DND-41 (cell line): ENCODE results near the gene POLR3A.

Experiments used
- ATAC-seq: fragments of 200-7000 bp; cut with Tn5 transposase; 3 replicates; pipeline ENCODE4 v1.9.1; 2021; ENCODE audit warnings: low read depth; ENCODE audit not compliant: insufficient read depth
- DNase-seq: peaks from one replicate; pipeline ENCODE4 v3.0.0-alpha.2; 2020
- H2AFZ ChIP-seq: 2 replicates; pipeline ENCODE4 v1.6.0; 2012; ENCODE audit warnings: low read depth, low read length
- H3K27ac ChIP-seq: 2 replicates; pipeline ENCODE4 v1.5.1; 2012; ENCODE audit warnings: low read length, inconsistent platforms
- H3K27me3 ChIP-seq: fragments of 200-600 bp; sonication (generic); 2 replicates; pipeline ENCODE4 v1.6.0; 2012; ENCODE audit warnings: low read length, mild to moderate bottlenecking, inconsistent platforms; ENCODE audit not compliant: insufficient read depth, poor library complexity
- H3K36me3 ChIP-seq: 2 replicates; pipeline ENCODE4 v1.5.1; 2012; ENCODE audit warnings: low read length, inconsistent platforms; ENCODE audit not compliant: insufficient read depth
- H3K4me1 ChIP-seq: 2 replicates; pipeline ENCODE4 v1.5.1; 2012; ENCODE audit warnings: mild to moderate bottlenecking, low read length; ENCODE audit not compliant: insufficient read depth
- H3K4me2 ChIP-seq: 2 replicates; pipeline ENCODE4 v1.6.0; 2012; ENCODE audit warnings: mild to moderate bottlenecking, moderate library complexity, low read length, inconsistent platforms; ENCODE audit not compliant: insufficient read depth
- H3K4me3 ChIP-seq, 2 experiments: fragments of 200-600 bp in 1 of 2; shearing (Covaris generic) in 1 of 2; 2 replicates each; pipeline ENCODE4 v1.5.1; 2012 to 2016; ENCODE audit warnings: inconsistent platforms in 2 of 2, low read length in 2 of 2, mild to moderate bottlenecking in 2 of 2, low read depth in 1 of 2, moderate library complexity in 1 of 2
- H3K79me2 ChIP-seq: 2 replicates; pipeline ENCODE4 v1.6.0; 2012; ENCODE audit warnings: low read length, inconsistent platforms; ENCODE audit not compliant: insufficient read depth
- H3K9ac ChIP-seq: 2 replicates; pipeline ENCODE4 v1.6.0; 2012; ENCODE audit warnings: low read depth, mild to moderate bottlenecking, inconsistent platforms, low read length, moderate library complexity
- H3K9me3 ChIP-seq: 2 replicates; pipeline ENCODE4 v1.5.1; 2012; ENCODE audit warnings: low read length, moderate library complexity, mild to moderate bottlenecking, inconsistent platforms; ENCODE audit not compliant: insufficient read depth, severe bottlenecking
- H4K20me1 ChIP-seq: 2 replicates; pipeline ENCODE4 v1.6.0; 2012; ENCODE audit warnings: low read length; ENCODE audit not compliant: insufficient read depth
- CTCF ChIP-seq: IDR thresholded peaks from 2 replicates; pipeline ENCODE4 v1.5.1; 2012; ENCODE audit warnings: borderline replicate concordance, low read length, moderate library complexity, mild to moderate bottlenecking; ENCODE audit not compliant: poor library complexity, severe bottlenecking; ENCODE audit errors: extremely low read depth
- EZH2 ChIP-seq: IDR thresholded peaks from 3 replicates; pipeline ENCODE4 v1.6.1; 2012; ENCODE audit warnings: borderline replicate concordance, low read depth, mild to moderate bottlenecking, moderate library complexity, low read length, inconsistent platforms; ENCODE audit not compliant: severe bottlenecking

POLR3A gene

GRCh38 chr10:78059906-78060702, 30.8 kb upstream of the POLR3A start:
- no peak for ATAC-seq
- Histone ChIP-seq H3K27ac (no peak overlapping the region), H2AFZ (no peak overlapping the region)

GRCh38 chr10:78058562-78058961, 29.2 kb upstream of the POLR3A start:
- DNase-seq = no peak
- Histone ChIP-seq H4K20me1 (no peaks in the 10 kb centered on the region), H3K4me1 (peaks cover 23% of the 10 kb centered on the region), H2AFZ (no peak overlapping the region), H3K27ac (no peak overlapping the region), H3K4me2 (no peak overlapping the region), H3K9me3 (no peaks in the 10 kb centered on the region), H3K9ac (no peak overlapping the region), H3K4me3 (no peak overlapping the region), H3K27me3 (no peaks in the 10 kb centered on the region), H3K79me2 (no peaks in the 10 kb centered on the region), H3K36me3 (no peaks in the 10 kb centered on the region)
- ATAC-seq = no peak
- TF ChIP-seq EZH2 (no peak), CTCF (no peak)

More at GRCh38 chr10:78059906-78060702, 30.8 kb upstream of the POLR3A start:
- H3K4me3 ChIP-seq = no peak overlapping the region
- H3K36me3 ChIP-seq = no peaks in the 10 kb centered on the region
- H4K20me1 ChIP-seq = no peaks in the 10 kb centered on the region
- H3K9ac ChIP-seq = no peak overlapping the region
- peaks cover 27% of the 10 kb centered on the region for H3K4me1 ChIP-seq
- H3K4me2 ChIP-seq = no peak overlapping the region
- H3K9me3 ChIP-seq = no peaks in the 10 kb centered on the region
- H3K27me3 ChIP-seq = no peaks in the 10 kb centered on the region
- DNase-seq = no peak
- no peaks in the 10 kb centered on the region for H3K79me2 ChIP-seq
- TF ChIP-seq EZH2 = no peak
- TF ChIP-seq CTCF = no peak

GRCh38 chr10:78053211-78053868, 24.0 kb upstream of the POLR3A start:
- no peak for ATAC-seq
- Histone ChIP-seq H3K9me3 (no peaks in the 10 kb centered on the region), H3K4me3 (no peak overlapping the region), H3K27ac (no peak overlapping the region), H3K4me1 (no peaks in the 10 kb centered on the region), H3K27me3 (no peaks in the 10 kb centered on the region), H3K79me2 (no peaks in the 10 kb centered on the region), H3K36me3 (no peaks in the 10 kb centered on the region), H4K20me1 (no peaks in the 10 kb centered on the region), H2AFZ (no peak overlapping the region), H3K4me2 (no peak overlapping the region), H3K9ac (no peak overlapping the region)
- no peak for DNase-seq
- TF ChIP-seq CTCF (no peak), EZH2 (no peak)
